GM23338 (cell line): ENCODE measurements around the gene PANX3. TPM values are rescaled to one million over a fixed set of nuclear protein-coding genes. Genes with fewer than 3 reads are reported as not detected.

Experiments
- ATAC-seq: fragments of 200-7000 bp; cut with Tn5 transposase; 3 replicates; pipeline ENCODE4 v1.9.1; 2020
- DNase-seq: peaks from one replicate; pipeline ENCODE4 v3.0.0-alpha.2; 2015; ENCODE audit warnings: low spot score
- H2AFZ ChIP-seq: fragments of 200-600 bp; sonication (generic); 2 replicates; pipeline ENCODE4 v1.8.0; 2016; ENCODE audit warnings: antibody characterized with exemption, mild to moderate bottlenecking, moderate library complexity
- H3F3A ChIP-seq: fragments of 200-600 bp; sonication (generic); replicated peaks from 2 replicates; pipeline ENCODE4 v1.8.0; 2017; ENCODE audit warnings: antibody characterized with exemption, mixed run types, low read depth
- H3K27ac ChIP-seq: fragments of 200-600 bp; sonication (generic); 2 replicates; pipeline ENCODE4 v1.6.1; 2016; ENCODE audit warnings: low read depth
- H3K27me3 ChIP-seq: fragments of 200-600 bp; sonication (generic); 2 replicates; pipeline ENCODE4 v1.8.0; 2016; ENCODE audit warnings: mild to moderate bottlenecking, mixed run types, moderate library complexity; ENCODE audit not compliant: insufficient read depth
- H3K36me3 ChIP-seq: fragments of 200-600 bp; sonication (generic); 2 replicates; pipeline ENCODE4 v1.8.0; 2016; ENCODE audit warnings: mild to moderate bottlenecking; ENCODE audit not compliant: insufficient read depth
- H3K4me1 ChIP-seq: fragments of 200-600 bp; sonication (generic); 2 replicates; pipeline ENCODE4 v1.8.0; 2016; ENCODE audit warnings: mild to moderate bottlenecking, moderate library complexity; ENCODE audit not compliant: insufficient read depth
- H3K4me2 ChIP-seq: fragments of 200-600 bp; sonication (generic); 2 replicates; pipeline ENCODE4 v1.7.1; 2017; ENCODE audit warnings: mixed run types
- H3K4me3 ChIP-seq: fragments of 200-600 bp; sonication (generic); 2 replicates; pipeline ENCODE4 v1.6.1; 2016; ENCODE audit warnings: mixed run types
- H3K79me2 ChIP-seq: fragments of 200-600 bp; sonication (generic); replicated peaks from 2 replicates; pipeline ENCODE4 v1.8.0; 2017; ENCODE audit warnings: mild to moderate bottlenecking; ENCODE audit not compliant: insufficient read depth
- H3K9me2 ChIP-seq: fragments of 200-600 bp; sonication (generic); 2 replicates; pipeline ENCODE4 v1.8.0; 2017; ENCODE audit not compliant: insufficient read depth
- H4K20me1 ChIP-seq: fragments of 200-600 bp; sonication (generic); replicated peaks from 2 replicates; pipeline ENCODE4 v1.8.0; 2017; ENCODE audit warnings: mild to moderate bottlenecking; ENCODE audit not compliant: insufficient read depth
- H3K27ac Mint-ChIP-seq: 2 replicates; pipeline ENCODE4 v1.8.0; 2020; ENCODE audit warnings: inconsistent platforms, mild to moderate bottlenecking, moderate library complexity, mixed read lengths
- H3K27me3 Mint-ChIP-seq: 3 replicates; pipeline ENCODE4 v1.8.0; 2022; ENCODE audit warnings: low read depth, mild to moderate bottlenecking, moderate library complexity, mixed read lengths, inconsistent platforms; ENCODE audit not compliant: insufficient read depth, poor library complexity
- H3K36me3 Mint-ChIP-seq: 3 replicates; pipeline ENCODE4 v1.8.0; 2021; ENCODE audit warnings: low read depth, mild to moderate bottlenecking, inconsistent platforms, moderate library complexity, mixed read lengths
- H3K4me1 Mint-ChIP-seq: 3 replicates; pipeline ENCODE4 v1.8.0; 2020; ENCODE audit warnings: mild to moderate bottlenecking, inconsistent platforms, mixed read lengths
- H3K4me3 Mint-ChIP-seq: 3 replicates; pipeline ENCODE4 v1.8.0; 2021; ENCODE audit warnings: moderate library complexity, mild to moderate bottlenecking, inconsistent platforms, mixed read lengths
- H3K9me3 Mint-ChIP-seq: 3 replicates; pipeline ENCODE4 v1.8.0; 2020; ENCODE audit warnings: moderate library complexity, mild to moderate bottlenecking, inconsistent platforms, mixed read lengths
- CTCF ChIP-seq, 2 experiments: fragments of 200-600 bp in 1 of 2; sonication (generic) in 1 of 2; conservative IDR thresholded peaks; 2 replicates each; pipeline versions ENCODE4 v1.5.1 to v1.6.1; 2016 to 2017; ENCODE audit warnings: antibody characterized with exemption in 2 of 2, low read depth in 2 of 2, mild to moderate bottlenecking in 2 of 2, moderate library complexity in 1 of 2
- EZH2 ChIP-seq: fragments of 200-600 bp; sonication (generic); IDR thresholded peaks from one replicate; pipeline ENCODE4 v1.8.0; 2017; ENCODE audit warnings: antibody characterized with exemption, mild to moderate bottlenecking, low read depth; ENCODE audit not compliant: unreplicated experiment
- JUNB ChIP-seq: IDR thresholded peaks from one replicate; pipeline ENCODE4 v1.6.1; 2016; ENCODE audit warnings: antibody characterized with exemption; ENCODE audit not compliant: unreplicated experiment
- REST ChIP-seq: IDR thresholded peaks from one replicate; pipeline ENCODE4 v1.6.1; 2018; ENCODE audit warnings: antibody characterized with exemption; ENCODE audit not compliant: unreplicated experiment
- STAT1 ChIP-seq: IDR thresholded peaks from one replicate; pipeline ENCODE4 v1.6.1; 2016; ENCODE audit warnings: antibody characterized with exemption; ENCODE audit not compliant: unreplicated experiment
- ZNF114 ChIP-seq: fragments of 250-450 bp; sonication (Bioruptor Pico); IDR thresholded peaks from 2 replicates; pipeline ENCODE4 v1.5.0; 2020; ENCODE audit warnings: mild to moderate bottlenecking, moderate library complexity
- ZNF331 ChIP-seq: fragments of 250-450 bp; sonication (Bioruptor Pico); IDR thresholded peaks from 2 replicates; pipeline ENCODE4 v1.5.0; 2020; ENCODE audit warnings: low read depth, mild to moderate bottlenecking, moderate library complexity
- ZNF462 ChIP-seq: fragments of 250-450 bp; sonication (Bioruptor Pico); IDR thresholded peaks from 2 replicates; pipeline ENCODE4 v1.5.0; 2020; ENCODE audit warnings: mild to moderate bottlenecking, moderate library complexity
- polyA plus RNA-seq: library from polyadenylated mRNA; unstranded; fragments of >200 nt; fragmentation: Nextera tagmentation; extraction: Ambion mirVana; gene quantifications from 2 replicates; pipeline ENCODE4 v1.2.1, GENCODE V29; 2016
- total RNA-seq: library from RNA; depleted of rRNA; stranded (reverse); fragments of >200 nt; shearing (Covaris generic); gene quantifications from 2 replicates; pipeline ENCODE4 v1.2.3, GENCODE V29; 2014

Gene PANX3
- total and polyA plus RNA-seq, 2 experiments from 2014 or later: not detected

- Histone ChIP-seq H2AFZ (no peak overlapping the region), H3K36me3 (no peaks in the 10 kb centered on the region), H3K4me3 (no peak overlapping the region), H3F3A (no peaks in the 10 kb centered on the region), H3K9me2 (0 out of 2 replicates have a peak, but pooled peaks cover 4% of the 10 kb centered on the region), H3K79me2 (no peaks in the 10 kb centered on the region), H4K20me1 (no peaks in the 10 kb centered on the region), H3K4me2 (no peak overlapping the region), H3K4me1 (no peaks in the 10 kb centered on the region), H3K27ac (no peak overlapping the region), H3K27me3 (no peaks in the 10 kb centered on the region)
- Mint-ChIP-seq H3K27me3 (no peaks in the 10 kb centered on the region), H3K4me3 (no peak overlapping the region), H3K4me1 (peaks cover 12% of the 10 kb centered on the region; the same call in 2 of the 3 replicates), H3K27ac (no peak overlapping the region), H3K36me3 (no peaks in the 10 kb centered on the region), H3K9me3 (no peaks in the 10 kb centered on the region)
- TF ChIP-seq EZH2: no peak
- TF ChIP-seq ZNF331: no peak
- TF ChIP-seq STAT1: no peak
- no peak for TF ChIP-seq ZNF114 (CRISPR knock-in tag)
- ATAC-seq: no peak
- no peak for DNase-seq
Observed at GRCh38 chr11:124583781-124584180, 27.4 kb upstream of the PANX3 start.

GRCh38 chr11:124584681-124585372, 26.4 kb upstream of the PANX3 start:
- ATAC-seq: peak; percentile 62
- Histone ChIP-seq H3F3A (no peaks in the 10 kb centered on the region), H3K4me2 (no peak overlapping the region), H4K20me1 (no peaks in the 10 kb centered on the region), H2AFZ (peak overlapping the region; percentile 78), H3K4me1 (no peaks in the 10 kb centered on the region), H3K9me2 (0 out of 2 replicates have a peak, but pooled peaks cover 4% of the 10 kb centered on the region), H3K79me2 (no peaks in the 10 kb centered on the region), H3K36me3 (no peaks in the 10 kb centered on the region), H3K27ac (no peak overlapping the region), H3K4me3 (no peak overlapping the region), H3K27me3 (no peaks in the 10 kb centered on the region)
- no peaks in the 10 kb centered on the region for H3K27me3 Mint-ChIP-seq
- no peak for DNase-seq
- TF ChIP-seq CTCF (conservative IDR thresholded peaks at IDR 0.05; ENCODE audit: low read depth in 2 of 2) (no peak), ZNF462 (CRISPR knock-in tag) (no peak), JUNB (no peak), REST (no peak), EZH2 (no peak)
- H3K36me3 Mint-ChIP-seq: no peaks in the 10 kb centered on the region
- H3K4me3 Mint-ChIP-seq: no peak overlapping the region
- H3K27ac Mint-ChIP-seq: no peak overlapping the region
- H3K4me1 Mint-ChIP-seq: peaks cover 12% of the 10 kb centered on the region; the same call in 2 of the 3 replicates
- H3K9me3 Mint-ChIP-seq: no peaks in the 10 kb centered on the region
